GM12878 (cell line): ENCODE measurements around the gene BTF3L4. TPM values are rescaled to one million over a fixed set of nuclear protein-coding genes. Genes with fewer than 3 reads are reported as not detected.
A peak's percentile ranks its signal among the peaks of the same experiment; 100 is the strongest.

ENCODE experiments used
- ATAC-seq: fragments of 200-7000 bp; cut with Tn5 transposase; 3 replicates; pipeline ENCODE4 v1.9.1; 2020; ENCODE audit warnings: mild to moderate bottlenecking, moderate library complexity
- BruUV-seq: library from RNA; stranded (reverse); fragments of 400-500 nt; replicated peaks from 2 replicates; lab custom pipeline; 2021; lab: Mats Ljungman, UMichigan
- CTCF ChIA-PET: fragments of 300-600 bp; sonication (Branson Sonifier 250); formaldehyde crosslinking; extraction: SDS; loops from one replicate; lab custom pipeline; 2021; ENCODE audit warnings: inconsistent platforms; lab: Yijun Ruan, JAX
- POLR2A ChIA-PET: fragments of 350-600 bp; formaldehyde crosslinking; extraction: SDS; loops from one replicate; lab custom pipeline; 2021; ENCODE audit warnings: inconsistent platforms; lab: Charles Lee
- RAD21 ChIA-PET: fragments of 300-600 bp; sonication (Branson Sonifier 250); formaldehyde crosslinking; loops from one replicate; lab custom pipeline; 2023; ENCODE audit warnings: antibody characterized with exemption; ENCODE audit not compliant: unreplicated experiment; lab: Charles Lee
- SMC1A ChIA-PET: fragments of 300-600 bp; sonication (Branson Sonifier 250); formaldehyde crosslinking; loops from one replicate; lab custom pipeline; 2023; ENCODE audit not compliant: unreplicated experiment, uncharacterized antibody; lab: Charles Lee
- DNase-seq: peaks from one replicate; pipeline ENCODE4 v3.0.0-alpha.2; 2011; ENCODE audit warnings: low read depth, low spot score
- FAIRE-seq: peaks from 3 replicates; lab custom pipeline; 2011; peaks lifted over from hg19 to GRCh38; lab: Jason Lieb, UNC
- H2AFZ ChIP-seq: 2 replicates; pipeline ENCODE4 v1.6.0; 2011; ENCODE audit warnings: low read depth, low read length, control low read depth; ENCODE audit not compliant: control insufficient read depth
- H3K27ac ChIP-seq: 2 replicates; pipeline ENCODE4 v1.5.1; 2011; ENCODE audit warnings: control low read depth; ENCODE audit not compliant: control insufficient read depth, insufficient read depth
- H3K27me3 ChIP-seq, 2 experiments: replicated peaks in 1 of 2; 2 replicates each; pipeline versions ENCODE4 v1.6.0 to v1.6.1; 2011; ENCODE audit warnings: low read length in 1 of 2; ENCODE audit not compliant: control insufficient read depth in 2 of 2, insufficient read depth in 2 of 2
- H3K36me3 ChIP-seq, 2 experiments: 2 replicates each; pipeline ENCODE4 v1.5.1; 2011; ENCODE audit warnings: low read length in 1 of 2; ENCODE audit not compliant: control insufficient read depth in 2 of 2, insufficient read depth in 2 of 2
- H3K4me1 ChIP-seq: 2 replicates; pipeline ENCODE4 v1.6.1; 2011; ENCODE audit warnings: mild to moderate bottlenecking, low read length, moderate library complexity, mixed read lengths; ENCODE audit not compliant: control insufficient read depth, insufficient read depth
- H3K4me2 ChIP-seq: 2 replicates; pipeline ENCODE4 v1.6.0; 2011; ENCODE audit warnings: control low read depth; ENCODE audit not compliant: control insufficient read depth, insufficient read depth
- H3K4me3 ChIP-seq: fragments of 200-600 bp; sonication (generic); 2 replicates; pipeline ENCODE4 v1.5.1; 2016
- H3K79me2 ChIP-seq: 2 replicates; pipeline ENCODE4 v1.6.0; 2011; ENCODE audit warnings: low read length; ENCODE audit not compliant: control insufficient read depth, insufficient read depth
- H3K9ac ChIP-seq: 2 replicates; pipeline ENCODE4 v1.8.0; 2011; ENCODE audit warnings: low read length, control low read depth, mixed read lengths; ENCODE audit not compliant: control insufficient read depth, insufficient read depth
- H3K9me3 ChIP-seq: replicated peaks from 3 replicates; pipeline ENCODE4 v1.5.1; 2011; ENCODE audit warnings: mild to moderate bottlenecking, low read length; ENCODE audit not compliant: control insufficient read depth, insufficient read depth
- H4K20me1 ChIP-seq: 2 replicates; pipeline ENCODE4 v1.6.0; 2011; ENCODE audit not compliant: control insufficient read depth, insufficient read depth
- ASH2L ChIP-seq: fragments of 300-600, 200-600 bp; sonication (generic); IDR thresholded peaks from 2 replicates; pipeline ENCODE4 v1.6.1; 2017; ENCODE audit warnings: low read depth, mild to moderate bottlenecking, borderline replicate concordance
- CBX5 ChIP-seq: sonication (generic); IDR thresholded peaks from 2 replicates; pipeline ENCODE4 v1.6.1; 2016; ENCODE audit warnings: low read depth, moderate library complexity, mild to moderate bottlenecking, inconsistent platforms
- CEBPB ChIP-seq, 2 experiments: fragments of 150-350 bp in 1 of 2; IDR thresholded peaks; 2 replicates each; pipeline ENCODE4 v1.6.1; 2012 to 2014; ENCODE audit warnings: low read depth in 2 of 2, low read length in 2 of 2, borderline replicate concordance in 1 of 2, inconsistent platforms in 1 of 2
- CHD4 ChIP-seq: fragments of 200-600 bp; sonication (generic); IDR thresholded peaks from 2 replicates; pipeline ENCODE4 v1.6.1; 2016; ENCODE audit warnings: mild to moderate bottlenecking
- IKZF2 ChIP-seq, 2 experiments: fragments of 450-650 bp; IDR thresholded peaks; 2 replicates each; pipeline ENCODE4 v1.6.1; 2017; ENCODE audit warnings: mild to moderate bottlenecking in 2 of 2, moderate library complexity in 2 of 2
- KLF5 ChIP-seq: fragments of 450-650 bp; IDR thresholded peaks from 2 replicates; pipeline ENCODE4 v1.6.1; 2014; ENCODE audit warnings: mild to moderate bottlenecking; ENCODE audit not compliant: partially characterized antibody
- NRF1 ChIP-seq: conservative IDR thresholded peaks from 2 replicates; pipeline ENCODE4 v1.6.1; 2011; ENCODE audit warnings: mild to moderate bottlenecking, low read depth, low read length, improper control_type of control experiment
- PAX5 ChIP-seq: IDR thresholded peaks from 2 replicates; pipeline ENCODE4 v1.6.1; 2011; ENCODE audit warnings: low read depth, low read length, borderline replicate concordance
- RB1 ChIP-seq: fragments of 450-650 bp; formaldehyde crosslinking; IDR thresholded peaks from 2 replicates; pipeline ENCODE4 v1.6.1; 2017; ENCODE audit warnings: mild to moderate bottlenecking, borderline replicate concordance
- SREBF2 ChIP-seq: IDR thresholded peaks from 2 replicates; pipeline ENCODE4 v1.6.1; 2012; ENCODE audit warnings: mild to moderate bottlenecking, low read length
- SUZ12 ChIP-seq: fragments of 200-600 bp; sonication (generic); IDR thresholded peaks from one replicate; pipeline ENCODE4 v1.6.1; 2018; ENCODE audit warnings: antibody characterized with exemption, mild to moderate bottlenecking; ENCODE audit not compliant: unreplicated experiment
- TBL1XR1 ChIP-seq: IDR thresholded peaks from 2 replicates; pipeline ENCODE4 v1.6.1; 2012; ENCODE audit warnings: low read depth, low read length, improper control_type of control experiment
- ZNF274 ChIP-seq: IDR thresholded peaks from one replicate; pipeline ENCODE4 v1.8.0; 2011; ENCODE audit not compliant: insufficient read length, insufficient read depth
- ZZZ3 ChIP-seq: IDR thresholded peaks from 2 replicates; pipeline ENCODE4 v1.6.1; 2011; ENCODE audit warnings: low read depth; ENCODE audit not compliant: control insufficient read depth, insufficient read length
- WGBS: methylation state at CpG from one replicate; pipeline ENCODE4 v1.1.6; 2016; ENCODE audit warnings: low lambda C conversion rate; ENCODE audit not compliant: insufficient replicate concordance, insufficient coverage; ENCODE audit errors: missing lambda C conversion rate; 5-methylcytosine and 5-hydroxymethylcytosine counted together
- in situ Hi-C: fragments of 300-500 bp; cut with MboI; formaldehyde crosslinking; loops from 9 replicates; pipeline ENCODE4 v1.14.3; 2018; ENCODE audit warnings: mixed read lengths
- intact Hi-C: fragments of 100-400 bp; cut with micrococcal nuclease; formaldehyde crosslinking; loops from one replicate; pipeline ENCODE4 v1.14.2; 2022; ENCODE audit not compliant: unreplicated experiment
- polyA plus RNA-seq, 11 experiments: library from polyadenylated mRNA; depleted of rRNA in 4 of 11; unstranded in 6 of 11; stranded (reverse) in 5 of 11; fragments of >200 nt; fragmentation: Nextera tagmentation in 4 of 11; fragmentation: Illumina TruSeq in 1 of 11; extraction: Ambion mirVana in 4 of 11; extraction: Trizol in 1 of 11; gene quantifications; 1 replicate in 1 of 11; 2 replicates in 10 of 11; pipeline versions ENCODE4 v1.2.1 to v1.2.3, GENCODE V29; 2011 to 2016; ENCODE audit warnings: inconsistent platforms in 2 of 11, missing spikeins in 2 of 11, low read depth in 1 of 11
- total RNA-seq, 4 experiments: library from RNA; depleted of rRNA in 3 of 4; stranded (reverse); fragments of >200 nt in 3 of 4; fragmentation: Illumina TruSeq in 1 of 4; extraction: Trizol in 1 of 4; gene quantifications; 2 replicates each; pipeline versions ENCODE4 v1.2.1 to v1.2.3, GENCODE V29; 2013 to 2021
- TF ChIP-seq, protein P1 (sequence below), 3 experiments: IDR thresholded peaks in 2 of 3; conservative IDR thresholded peaks in 1 of 3; 2 replicates each; pipeline ENCODE4 v1.5.1; 2011; ENCODE audit warnings: low read depth in 3 of 3, low read length in 3 of 3, mild to moderate bottlenecking in 3 of 3, control low read depth in 2 of 3, moderate library complexity in 2 of 3, inconsistent platforms in 1 of 3, mixed read lengths in 1 of 3; ENCODE audit not compliant: control insufficient read depth in 2 of 3, insufficient read depth in 1 of 3; ENCODE audit errors: extremely low read depth in 1 of 3

The BTF3L4 gene
- total and polyA plus RNA-seq, 10 of the 15 experiments (the other 5 are each of a cell fraction or from before 2014, with no cell fraction given): 25.0 to 76.9 (median 66.8) TPM

DNA sequence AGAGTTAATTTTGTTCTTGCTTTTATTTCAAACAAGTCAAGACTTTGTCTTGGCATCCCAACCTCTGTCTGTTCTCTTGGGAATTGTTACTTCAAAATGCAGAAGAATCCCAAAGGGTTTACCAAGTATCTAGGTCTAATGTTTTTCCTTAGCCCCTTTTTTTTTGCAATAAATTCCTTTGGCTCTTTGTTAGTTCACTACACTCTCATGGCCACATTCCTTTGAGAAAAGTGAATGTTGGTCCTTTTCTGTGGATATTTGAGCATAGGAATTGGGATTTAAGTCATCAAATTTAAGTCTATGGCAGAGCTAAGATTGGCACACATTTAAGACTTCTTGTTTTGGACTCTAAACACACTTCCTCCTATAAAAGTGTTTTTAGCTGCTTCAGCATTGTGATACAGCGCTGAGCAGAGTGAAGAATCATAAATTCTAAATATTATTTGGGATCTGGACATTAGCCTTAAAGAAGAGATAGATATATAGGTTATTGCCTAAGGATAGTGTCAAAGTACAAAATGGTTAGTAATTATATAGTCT is 1.9 kb downstream of the BTF3L4 start:
- POLR2A ChIA-PET: interaction anchor here (1.1 to 4.0 kb wide), 2 partner anchors 22 to 26 kb away, joined by 3 to 37 read pairs; partner anchors contain the start of gene KTI12
- no peak overlapping the region for H3K27ac ChIP-seq
- intact Hi-C loops: no loop called here

DNA sequence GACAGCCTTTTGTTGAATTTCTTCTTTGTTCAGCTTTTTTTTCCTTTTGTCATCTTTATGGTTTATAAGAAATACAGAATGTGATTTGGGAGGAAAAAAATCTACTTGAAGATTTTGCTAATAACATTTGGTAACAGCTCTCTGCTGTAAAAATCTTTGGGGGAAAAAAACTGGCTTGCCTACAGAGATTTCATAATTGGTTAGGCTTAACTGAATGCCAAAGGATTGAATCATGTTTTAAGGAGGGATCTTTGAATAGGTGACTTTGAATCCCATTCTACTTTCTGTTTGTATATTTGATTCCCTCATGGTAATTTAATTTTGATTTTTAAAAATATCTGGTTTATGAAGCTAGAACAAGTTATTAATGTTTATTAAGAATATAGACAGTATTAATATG is 3.2 kb downstream of the BTF3L4 start:
- FAIRE-seq (no peak), DNase-seq (no peak), ATAC-seq (no peak)
- Histone ChIP-seq H3K27me3 (no peaks in the 10 kb centered on the region), H3K9ac (no peak overlapping the region), H3K4me1 (peaks cover 4% of the 10 kb centered on the region; the same call in 1 of the 2 replicates), H3K36me3 (peaks cover 0 to 14% of the 10 kb centered on the region in 2 experiments; a peak in 2 of 4 replicates), H2AFZ (no peak overlapping the region), H3K27ac (no peak overlapping the region), H3K79me2 (peaks cover 58% of the 10 kb centered on the region), H3K4me2 (peak overlapping the region; percentile 35), H3K9me3 (no peaks in the 10 kb centered on the region), H3K4me3 (peak overlapping the region; percentile 32), H4K20me1 (no peaks in the 10 kb centered on the region)
- in situ Hi-C loops (no loop called here), intact Hi-C loops (no loop called here)
- BruUV-seq: no TSS peak
- SMC1A ChIA-PET: interaction anchor here (1.0 to 4.1 kb wide), 3 partner anchors 9 to 11 kb away, joined by 3 to 18 read pairs (median 5); no protein-coding TSS in a partner anchor
- CTCF ChIA-PET: interaction anchor here (1.0 to 3.0 kb wide), 3 partner anchors 9 to 71 kb away, joined by 4 to 17 read pairs (median 5); no protein-coding TSS in a partner anchor
- RAD21 ChIA-PET: no interaction called here
- POLR2A ChIA-PET: interaction anchor here (1.2 to 1.8 kb wide), 4 partner anchors 11 to 28 kb away, joined by 4 to 9 read pairs (median 4); partner anchors contain the start of gene KTI12
- TF ChIP-seq NRF1 (no peak), SUZ12 (no peak), ZZZ3 (no peak), CEBPB (IDR thresholded peaks at IDR 0.05; ENCODE audit: borderline replicate concordance in 1 of 2, low read depth in 2 of 2, low read length in 2 of 2) (no peak), SREBF2 (no peak), KLF5 (no peak)
- TF ChIP-seq, protein P1, sequence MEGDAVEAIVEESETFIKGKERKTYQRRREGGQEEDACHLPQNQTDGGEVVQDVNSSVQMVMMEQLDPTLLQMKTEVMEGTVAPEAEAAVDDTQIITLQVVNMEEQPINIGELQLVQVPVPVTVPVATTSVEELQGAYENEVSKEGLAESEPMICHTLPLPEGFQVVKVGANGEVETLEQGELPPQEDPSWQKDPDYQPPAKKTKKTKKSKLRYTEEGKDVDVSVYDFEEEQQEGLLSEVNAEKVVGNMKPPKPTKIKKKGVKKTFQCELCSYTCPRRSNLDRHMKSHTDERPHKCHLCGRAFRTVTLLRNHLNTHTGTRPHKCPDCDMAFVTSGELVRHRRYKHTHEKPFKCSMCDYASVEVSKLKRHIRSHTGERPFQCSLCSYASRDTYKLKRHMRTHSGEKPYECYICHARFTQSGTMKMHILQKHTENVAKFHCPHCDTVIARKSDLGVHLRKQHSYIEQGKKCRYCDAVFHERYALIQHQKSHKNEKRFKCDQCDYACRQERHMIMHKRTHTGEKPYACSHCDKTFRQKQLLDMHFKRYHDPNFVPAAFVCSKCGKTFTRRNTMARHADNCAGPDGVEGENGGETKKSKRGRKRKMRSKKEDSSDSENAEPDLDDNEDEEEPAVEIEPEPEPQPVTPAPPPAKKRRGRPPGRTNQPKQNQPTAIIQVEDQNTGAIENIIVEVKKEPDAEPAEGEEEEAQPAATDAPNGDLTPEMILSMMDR (IDR thresholded peaks at IDR 0.05 in 2 of 3, conservative IDR thresholded peaks at IDR 0.05 in 1 of 3; ENCODE audit: control insufficient read depth in 2 of 3, extremely low read depth in 1 of 3, insufficient read depth in 1 of 3, low read depth in 3 of 3, low read length in 3 of 3): no peak

More for the DNA sequence above, 1.9 kb downstream of the BTF3L4 start:
- peak overlapping the region; percentile 90 for H3K4me2 ChIP-seq
- ChIA-PET SMC1A (interaction anchor here (0.7 to 4.1 kb wide), 4 partner anchors 9 to 26 kb away, joined by 3 to 18 read pairs (median 7); no protein-coding TSS in a partner anchor), RAD21 (interaction anchor here (1.2 kb wide), 1 partner anchor 25 kb away, joined by 3 read pairs; no protein-coding TSS in a partner anchor)
- in situ Hi-C loops: no loop called here
- TF ChIP-seq PAX5 (no peak), TBL1XR1 (no peak), RB1 (no peak), ZZZ3 (no peak), ASH2L (no peak), IKZF2 (IDR thresholded peaks at IDR 0.05) (no peak), CHD4 (no peak), CBX5 (no peak), NRF1 (no peak), ZNF274 (no peak)
- TF ChIP-seq, all 136 proteins: peak for 0
- no peak overlapping the region for H2AFZ ChIP-seq
- H3K4me1 ChIP-seq: peaks cover 4% of the 10 kb centered on the region; the same call in 1 of the 2 replicates
- peaks cover 0 to 7% of the 10 kb centered on the region in 2 experiments; a peak in 2 of 4 replicates for H3K36me3 ChIP-seq
- BruUV-seq: no TSS peak
- H3K9me3 ChIP-seq: no peaks in the 10 kb centered on the region
- no peak for ATAC-seq
- 58% methylated on average over 1 of the region's 1 CpG for WGBS
- CTCF ChIA-PET: interaction anchor here (0.7 kb wide), 1 partner anchor 216 kb away, joined by 3 read pairs; no protein-coding TSS in a partner anchor
- H3K79me2 ChIP-seq: peaks cover 67% of the 10 kb centered on the region
- H3K9ac ChIP-seq: peak overlapping the region; percentile 87; the same call in 1 of the 2 replicates
- no peak for DNase-seq
- FAIRE-seq: no peak
- H3K27me3 ChIP-seq: no peaks in the 10 kb centered on the region
- H4K20me1 ChIP-seq: no peaks in the 10 kb centered on the region
- H3K4me3 ChIP-seq: peak overlapping the region; percentile 79
